ENCODE measurements around the gene DIMT1. TPM values are rescaled to one million over a fixed set of nuclear protein-coding genes. Genes with fewer than 3 reads are reported as not detected.

Gene DIMT1
- total RNA-seq, 1 experiment from 2014 or later, result 20.8 TPM

DNA sequence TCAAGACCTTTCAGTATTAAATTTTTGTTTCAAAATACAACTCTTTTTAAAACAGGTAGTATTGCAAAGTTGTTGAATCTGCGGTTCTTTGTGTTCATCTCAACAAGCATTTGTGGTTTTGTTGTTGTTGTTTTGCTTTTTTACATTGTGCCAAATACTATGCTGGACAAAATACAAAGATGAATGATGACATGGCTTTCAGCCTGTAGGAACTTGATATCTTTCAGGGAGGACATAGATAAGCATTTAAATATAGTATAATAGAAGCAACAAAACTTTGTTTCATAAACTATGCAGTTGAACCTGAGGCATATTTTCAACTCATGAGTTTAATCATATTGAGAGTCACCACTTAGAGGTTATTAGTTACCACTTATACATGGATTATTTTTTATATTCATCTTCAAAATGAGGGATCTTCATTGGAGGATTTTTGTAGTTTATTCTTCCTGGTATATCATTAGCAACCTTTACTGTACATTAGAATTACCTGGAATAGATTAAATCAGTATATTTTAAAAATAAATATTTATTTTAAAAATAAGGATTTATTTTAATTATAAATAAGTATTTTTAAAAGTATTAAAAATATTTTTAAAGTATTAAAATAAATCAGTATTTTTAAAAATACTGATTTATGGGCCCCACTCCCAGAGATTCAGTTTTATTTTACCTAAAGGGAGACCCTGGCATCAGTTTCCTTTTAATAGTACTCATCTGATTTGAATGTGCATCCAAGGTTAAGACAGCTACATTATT, 54.8 kb downstream of the DIMT1 start:
- Histone ChIP-seq H3K4me3 (no peak overlapping the region), H3K4me2 (no peak overlapping the region), H3K27me3 (ENCODE audit: insufficient read depth, low read depth) (no peaks in the 10 kb centered on the region), H3K9me3 (ENCODE audit: insufficient read depth, low read depth) (no peaks in the 10 kb centered on the region), H3K36me3 (ENCODE audit: low read depth) (peaks cover 23% of the 10 kb centered on the region), H3F3A (ENCODE audit: insufficient read depth, low read depth) (peaks cover 8% of the 10 kb centered on the region), H3K27ac (no peak overlapping the region), H3K79me2 (ENCODE audit: low read depth) (0 out of 2 replicates have a peak, but pooled peaks cover 8% of the 10 kb centered on the region), H3K4me1 (replicated peaks; ENCODE audit: insufficient read depth) (no peaks in the 10 kb centered on the region; the same call in 1 of the 2 replicates), H2AFZ (no peak overlapping the region), H4K20me1 (ENCODE audit: insufficient read depth) (peaks cover 5% of the 10 kb centered on the region; the same call in 1 of the 2 replicates), H3K9me2 (ENCODE audit: insufficient read depth) (no peaks in the 10 kb centered on the region)
- no peak for DNase-seq
- TF ChIP-seq EZH2 (IDR thresholded peaks at IDR 0.05; ENCODE audit: low read depth) (no peak), CTCF (conservative IDR thresholded peaks at IDR 0.05) (no peak)
- ChIA-PET CTCF (no interaction called here), POLR2A (ENCODE audit: unreplicated experiment) (no interaction called here)
- no TSS peak for BruUV-seq (replicated peaks)
- intact Hi-C loops (cut with micrococcal nuclease; ENCODE audit: unreplicated experiment), result no loop called here

DNA sequence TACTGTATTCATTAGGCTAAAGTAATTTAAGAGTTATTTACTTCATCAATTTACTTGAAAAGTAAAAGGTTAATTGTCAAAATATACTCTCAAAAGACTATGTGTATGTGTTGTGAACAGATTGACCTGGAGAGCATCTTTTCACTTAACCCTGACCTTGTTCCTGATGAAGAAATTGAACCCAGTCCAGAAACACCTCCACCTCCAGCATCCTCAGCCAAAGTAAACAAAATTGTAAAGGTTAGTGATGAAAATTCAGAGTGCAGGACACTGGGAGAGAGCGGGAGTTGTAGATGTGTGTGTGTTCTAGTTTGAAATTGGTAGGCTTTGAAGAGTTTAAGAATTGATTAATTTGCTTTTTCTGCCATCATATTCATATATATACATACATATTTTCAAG, 55.8 kb downstream of the DIMT1 start:
- ChIA-PET CTCF (no interaction called here), POLR2A (ENCODE audit: unreplicated experiment) (no interaction called here)
- Histone ChIP-seq H3K4me3 (no peak overlapping the region), H3K9me2 (ENCODE audit: insufficient read depth) (no peaks in the 10 kb centered on the region), H4K20me1 (ENCODE audit: insufficient read depth) (peaks cover 12% of the 10 kb centered on the region; the same call in 1 of the 2 replicates), H3K4me2 (no peak overlapping the region), H3K27ac (no peak overlapping the region), H3K79me2 (ENCODE audit: low read depth) (peaks cover 18% of the 10 kb centered on the region), H2AFZ (no peak overlapping the region), H3K36me3 (ENCODE audit: low read depth) (peaks cover 13% of the 10 kb centered on the region), H3F3A (ENCODE audit: insufficient read depth, low read depth) (no peaks in the 10 kb centered on the region; the same call in 1 of the 2 replicates), H3K4me1 (replicated peaks; ENCODE audit: insufficient read depth) (no peaks in the 10 kb centered on the region), H3K27me3 (ENCODE audit: insufficient read depth, low read depth) (no peaks in the 10 kb centered on the region), H3K9me3 (ENCODE audit: insufficient read depth, low read depth) (no peaks in the 10 kb centered on the region)
- DNase-seq, result no peak
- no TSS peak for BruUV-seq (replicated peaks)
- TF ChIP-seq EZH2 (IDR thresholded peaks at IDR 0.05; ENCODE audit: low read depth) (no peak), CTCF (conservative IDR thresholded peaks at IDR 0.05) (no peak)
- intact Hi-C loops (cut with micrococcal nuclease; ENCODE audit: unreplicated experiment), result no loop called here

DNA sequence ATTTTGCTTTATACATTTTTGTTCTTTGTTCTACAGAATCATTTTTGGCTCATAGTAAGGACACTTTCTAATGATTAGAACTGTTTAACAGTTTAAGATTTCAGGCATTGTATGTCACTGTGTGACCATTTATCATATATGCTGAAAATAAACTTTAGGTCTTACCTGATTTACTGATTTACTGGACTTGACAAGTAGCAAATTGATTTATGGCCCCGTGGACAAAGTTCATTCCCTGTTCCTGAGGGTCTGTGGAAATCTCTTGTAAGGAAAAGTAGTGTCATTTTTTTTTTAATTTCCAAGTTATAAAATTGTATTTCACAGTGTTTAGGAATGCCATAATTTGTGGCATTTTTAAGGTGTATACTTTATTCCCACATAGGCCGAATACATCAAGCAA, 57.0 kb downstream of the DIMT1 start:
- peaks cover 16% of the 10 kb centered on the region; the same call in 1 of the 2 replicates for H4K20me1 ChIP-seq (ENCODE audit: insufficient read depth)
- POLR2A ChIA-PET (ENCODE audit: unreplicated experiment), result no interaction called here

More for the DNA sequence above, 57.0 kb downstream of the DIMT1 start:
- BruUV-seq (replicated peaks), result no TSS peak
- Histone ChIP-seq H2AFZ (no peak overlapping the region), H3K4me2 (no peak overlapping the region), H3K27ac (no peak overlapping the region), H3K4me3 (no peak overlapping the region), H3F3A (ENCODE audit: insufficient read depth, low read depth) (no peaks in the 10 kb centered on the region; the same call in 1 of the 2 replicates), H3K27me3 (ENCODE audit: insufficient read depth, low read depth) (no peaks in the 10 kb centered on the region), H3K9me2 (ENCODE audit: insufficient read depth) (no peaks in the 10 kb centered on the region), H3K4me1 (replicated peaks; ENCODE audit: insufficient read depth) (no peaks in the 10 kb centered on the region), H3K79me2 (ENCODE audit: low read depth) (peaks cover 28% of the 10 kb centered on the region), H3K36me3 (ENCODE audit: low read depth) (peaks cover 9% of the 10 kb centered on the region), H3K9me3 (ENCODE audit: insufficient read depth, low read depth) (no peaks in the 10 kb centered on the region)
- DNase-seq, result no peak
- no peak for TF ChIP-seq CTCF (conservative IDR thresholded peaks at IDR 0.05)
- TF ChIP-seq EZH2 (IDR thresholded peaks at IDR 0.05; ENCODE audit: low read depth), result no peak
- intact Hi-C loops (cut with micrococcal nuclease; ENCODE audit: unreplicated experiment), result no loop called here
- CTCF ChIA-PET, result no interaction called here
